ENCODE results near the gene GRAMD1C. TPM values are rescaled to one million over a fixed set of nuclear protein-coding genes. Genes with fewer than 3 reads are reported as not detected.
A peak's percentile ranks its signal among the peaks of the same experiment; 100 is the strongest.

Gene GRAMD1C
- total and polyA plus RNA-seq, 9 of the 15 experiments (the other 6 are each of a cell fraction or from before 2014, with no cell fraction given): not detected

DNA sequence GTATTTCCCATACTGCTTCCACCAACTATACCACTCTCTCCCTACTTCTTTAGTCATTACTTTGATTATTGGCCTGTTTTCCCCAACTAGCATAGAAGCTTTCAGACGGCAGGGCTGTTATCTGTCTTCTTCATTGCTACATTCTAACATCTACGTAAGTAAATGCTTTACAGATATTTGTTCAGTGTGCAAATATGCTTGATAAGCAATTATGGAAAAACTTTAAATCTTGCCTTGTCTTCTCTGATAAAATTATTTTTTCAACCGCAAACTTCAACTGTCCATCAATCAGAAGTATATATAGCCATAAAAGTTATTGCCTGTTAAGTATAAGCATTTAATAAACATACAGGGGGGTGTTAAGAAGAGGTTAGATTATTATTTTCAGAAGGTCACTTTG lies 145.0 kb downstream of the GRAMD1C start:
- Histone ChIP-seq H3K79me2 (ENCODE audit: control insufficient read depth, insufficient read depth, low read length) (no peaks in the 10 kb centered on the region), H3K9me1 (ENCODE audit: control insufficient read depth, insufficient read depth, low read length) (no peaks in the 10 kb centered on the region), H2AFZ (ENCODE audit: low read depth, low read length) (no peak overlapping the region), H3K27me3 (ENCODE audit: control insufficient read depth in 2 of 2, insufficient read depth in 2 of 2, low read length in 2 of 2) (no peaks in the 10 kb centered on the region), H3K4me1 (replicated peaks in 1 of 2; ENCODE audit: control insufficient read depth in 2 of 2, insufficient read depth in 2 of 2, low read length in 2 of 2) (no peaks in the 10 kb centered on the region), H3K9ac (ENCODE audit: insufficient read depth in 1 of 2, low read depth in 2 of 2, low read length in 2 of 2) (no peak overlapping the region), H3K36me3 (ENCODE audit: control insufficient read depth, insufficient read depth, low read length) (no peaks in the 10 kb centered on the region), H3K4me3 (no peak overlapping the region), H4K20me1 (replicated peaks; ENCODE audit: control insufficient read depth, insufficient read depth, low read length) (no peaks in the 10 kb centered on the region), H3K9me3 (replicated peaks; ENCODE audit: control insufficient read depth, insufficient read depth, low read depth, low read length) (no peaks in the 10 kb centered on the region), H3K4me2 (ENCODE audit: insufficient read depth, low read length) (no peak overlapping the region), H3K27ac (ENCODE audit: extremely low read depth, low read depth, low read length) (no peak overlapping the region)
- intact Hi-C loops (cut with micrococcal nuclease): no loop called here
- 4% methylated on average over 3 of the region's 3 CpGs for WGBS (ENCODE audit: insufficient coverage, low coverage, missing lambda C conversion rate)
- no peak for DNase-seq (ENCODE audit: extremely low read depth in 1 of 4, low spot score in 3 of 4)
- ChIA-PET POLR2A (interaction anchor here (0.7 kb wide), 1 partner anchor 469 kb away, joined by 3 read pairs; no protein-coding TSS in a partner anchor), CTCF (ENCODE audit: low intra/inter-chr PET ratio) (no interaction called here)
- no TSS peak for BruUV-seq (replicated peaks)
- FAIRE-seq: no peak
- in situ Hi-C loops (cut with MboI): no loop called here
- ATAC-seq: no peak
- peak; percentile 32; the same call in 1 of the 2 replicates for TF ChIP-seq MAFG (tag; conservative IDR thresholded peaks at IDR 0.05)
- TF ChIP-seq SIRT6 (IDR thresholded peaks at IDR 0.05; ENCODE audit: low read depth, low read length): no peak
- TF ChIP-seq, protein P1, sequence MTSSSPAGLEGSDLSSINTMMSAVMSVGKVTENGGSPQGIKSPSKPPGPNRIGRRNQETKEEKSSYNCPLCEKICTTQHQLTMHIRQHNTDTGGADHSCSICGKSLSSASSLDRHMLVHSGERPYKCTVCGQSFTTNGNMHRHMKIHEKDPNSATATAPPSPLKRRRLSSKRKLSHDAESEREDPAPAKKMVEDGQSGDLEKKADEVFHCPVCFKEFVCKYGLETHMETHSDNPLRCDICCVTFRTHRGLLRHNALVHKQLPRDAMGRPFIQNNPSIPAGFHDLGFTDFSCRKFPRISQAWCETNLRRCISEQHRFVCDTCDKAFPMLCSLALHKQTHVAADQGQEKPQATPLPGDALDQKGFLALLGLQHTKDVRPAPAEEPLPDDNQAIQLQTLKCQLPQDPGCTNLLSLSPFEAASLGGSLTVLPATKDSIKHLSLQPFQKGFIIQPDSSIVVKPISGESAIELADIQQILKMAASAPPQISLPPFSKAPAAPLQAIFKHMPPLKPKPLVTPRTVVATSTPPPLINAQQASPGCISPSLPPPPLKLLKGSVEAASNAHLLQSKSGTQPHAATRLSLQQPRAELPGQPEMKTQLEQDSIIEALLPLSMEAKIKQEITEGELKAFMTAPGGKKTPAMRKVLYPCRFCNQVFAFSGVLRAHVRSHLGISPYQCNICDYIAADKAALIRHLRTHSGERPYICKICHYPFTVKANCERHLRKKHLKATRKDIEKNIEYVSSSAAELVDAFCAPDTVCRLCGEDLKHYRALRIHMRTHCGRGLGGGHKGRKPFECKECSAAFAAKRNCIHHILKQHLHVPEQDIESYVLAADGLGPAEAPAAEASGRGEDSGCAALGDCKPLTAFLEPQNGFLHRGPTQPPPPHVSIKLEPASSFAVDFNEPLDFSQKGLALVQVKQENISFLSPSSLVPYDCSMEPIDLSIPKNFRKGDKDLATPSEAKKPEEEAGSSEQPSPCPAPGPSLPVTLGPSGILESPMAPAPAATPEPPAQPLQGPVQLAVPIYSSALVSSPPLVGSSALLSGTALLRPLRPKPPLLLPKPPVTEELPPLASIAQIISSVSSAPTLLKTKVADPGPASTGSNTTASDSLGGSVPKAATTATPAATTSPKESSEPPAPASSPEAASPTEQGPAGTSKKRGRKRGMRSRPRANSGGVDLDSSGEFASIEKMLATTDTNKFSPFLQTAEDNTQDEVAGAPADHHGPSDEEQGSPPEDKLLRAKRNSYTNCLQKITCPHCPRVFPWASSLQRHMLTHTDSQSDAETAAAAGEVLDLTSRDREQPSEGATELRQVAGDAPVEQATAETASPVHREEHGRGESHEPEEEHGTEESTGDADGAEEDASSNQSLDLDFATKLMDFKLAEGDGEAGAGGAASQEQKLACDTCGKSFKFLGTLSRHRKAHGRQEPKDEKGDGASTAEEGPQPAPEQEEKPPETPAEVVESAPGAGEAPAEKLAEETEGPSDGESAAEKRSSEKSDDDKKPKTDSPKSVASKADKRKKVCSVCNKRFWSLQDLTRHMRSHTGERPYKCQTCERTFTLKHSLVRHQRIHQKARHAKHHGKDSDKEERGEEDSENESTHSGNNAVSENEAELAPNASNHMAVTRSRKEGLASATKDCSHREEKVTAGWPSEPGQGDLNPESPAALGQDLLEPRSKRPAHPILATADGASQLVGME (CRISPR knock-in tag; IDR thresholded peaks at IDR 0.05): no peak
- TF ChIP-seq ZZZ3 (IDR thresholded peaks at IDR 0.05): no peak
- no peak for TF ChIP-seq NFE2 (IDR thresholded peaks at IDR 0.05; ENCODE audit: low read depth)
- TF ChIP-seq GABPB2 (CRISPR knock-in tag; conservative IDR thresholded peaks at IDR 0.05): no peak
- no peak for TF ChIP-seq MXI1 (IDR thresholded peaks at IDR 0.05; ENCODE audit: low read depth, low read length)
- peak; percentile 29; the same call in 1 of the 2 replicates for TF ChIP-seq MAFF (IDR thresholded peaks at IDR 0.05; ENCODE audit: low read length)
- TF ChIP-seq ZFP30 (CRISPR knock-in tag; IDR thresholded peaks at IDR 0.05; ENCODE audit: borderline replicate concordance): no peak
- no peak for TF ChIP-seq SAP30 (IDR thresholded peaks at IDR 0.05; ENCODE audit: borderline replicate concordance, insufficient read depth, low read depth, low read length, poor library complexity, severe bottlenecking)
- TF ChIP-seq BACH1 (tag; IDR thresholded peaks at IDR 0.05): no peak
- TF ChIP-seq SIN3B (IDR thresholded peaks at IDR 0.05; ENCODE audit: low read depth): no peak
- no peak for TF ChIP-seq HDAC2 (IDR thresholded peaks at IDR 0.05)
- no peak for TF ChIP-seq ZC3H4 (CRISPR knock-in tag; IDR thresholded peaks at IDR 0.05; ENCODE audit: borderline replicate concordance)
- TF ChIP-seq, protein P2, sequence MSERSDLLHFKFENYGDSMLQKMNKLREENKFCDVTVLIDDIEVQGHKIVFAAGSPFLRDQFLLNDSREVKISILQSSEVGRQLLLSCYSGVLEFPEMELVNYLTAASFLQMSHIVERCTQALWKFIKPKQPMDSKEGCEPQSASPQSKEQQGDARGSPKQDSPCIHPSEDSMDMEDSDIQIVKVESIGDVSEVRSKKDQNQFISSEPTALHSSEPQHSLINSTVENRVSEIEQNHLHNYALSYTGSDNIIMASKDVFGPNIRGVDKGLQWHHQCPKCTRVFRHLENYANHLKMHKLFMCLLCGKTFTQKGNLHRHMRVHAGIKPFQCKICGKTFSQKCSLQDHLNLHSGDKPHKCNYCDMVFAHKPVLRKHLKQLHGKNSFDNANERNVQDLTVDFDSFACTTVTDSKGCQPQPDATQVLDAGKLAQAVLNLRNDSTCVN (CRISPR knock-in tag; IDR thresholded peaks at IDR 0.05): no peak
- no peak for TF ChIP-seq RUNX1 (IDR thresholded peaks at IDR 0.05; ENCODE audit: low read depth)
- TF ChIP-seq GABPA (tag; conservative IDR thresholded peaks at IDR 0.05; ENCODE audit: low read depth): no peak
- peak; percentile 36; the same call in 1 of the 2 replicates for TF ChIP-seq C11orf30 (IDR thresholded peaks at IDR 0.05; ENCODE audit: low read depth)
- no peak for TF ChIP-seq DPF2 (IDR thresholded peaks at IDR 0.05)
